ENCODE measurements around the gene XK.
"Not testable (repeated sequence)": the region's sequence is repeated elsewhere in the genome, so short reads cannot be mapped to it uniquely, and the experiment has no call there.

The XK gene

GRCh38 chrX:37759351-37759750 is 73.8 kb downstream of the XK start:
- no peak for DNase-seq

GRCh38 chrX:37759878-37760418 is 74.4 kb downstream of the XK start:
- no peak for DNase-seq

DNA sequence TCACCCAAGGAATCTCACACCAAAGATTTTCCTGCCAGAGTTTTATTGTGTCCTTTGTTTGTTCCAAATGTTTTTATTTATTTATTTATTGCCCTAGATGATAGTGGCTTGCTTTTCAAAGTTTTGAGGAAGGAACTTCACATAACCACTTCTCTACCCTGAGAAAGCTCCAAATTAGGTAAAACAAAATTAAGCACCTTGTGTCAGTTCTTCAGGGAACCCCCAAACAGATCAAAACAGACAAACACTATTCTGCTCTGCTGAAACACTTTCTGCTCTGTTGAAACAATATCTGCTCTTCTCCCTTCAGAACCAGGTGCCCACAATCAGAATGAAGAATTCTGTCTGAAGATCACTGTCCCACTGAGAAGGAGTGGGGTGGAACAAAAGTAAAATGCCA is 77.8 kb downstream of the XK start:
- no peak for DNase-seq

DNA sequence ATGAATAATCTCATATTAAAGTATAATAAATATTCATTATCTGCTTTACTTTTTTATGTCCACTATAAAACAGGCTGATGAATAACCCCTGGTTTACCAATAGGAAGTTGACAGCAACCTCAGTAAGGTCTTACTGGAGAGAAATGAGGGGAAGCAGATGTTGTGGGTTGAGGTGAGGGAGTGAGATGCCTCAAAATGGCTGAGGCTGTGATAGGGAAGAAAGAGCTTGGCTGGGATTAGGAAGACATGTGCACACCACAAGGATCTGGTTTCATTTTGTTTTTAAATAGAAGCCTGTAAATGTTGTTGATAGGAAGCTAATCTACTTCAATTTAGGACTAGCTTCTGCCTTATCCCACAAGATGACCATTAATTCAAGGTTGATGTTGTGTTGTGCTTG is 79.9 kb downstream of the XK start:
- DNase-seq: no peak

DNA sequence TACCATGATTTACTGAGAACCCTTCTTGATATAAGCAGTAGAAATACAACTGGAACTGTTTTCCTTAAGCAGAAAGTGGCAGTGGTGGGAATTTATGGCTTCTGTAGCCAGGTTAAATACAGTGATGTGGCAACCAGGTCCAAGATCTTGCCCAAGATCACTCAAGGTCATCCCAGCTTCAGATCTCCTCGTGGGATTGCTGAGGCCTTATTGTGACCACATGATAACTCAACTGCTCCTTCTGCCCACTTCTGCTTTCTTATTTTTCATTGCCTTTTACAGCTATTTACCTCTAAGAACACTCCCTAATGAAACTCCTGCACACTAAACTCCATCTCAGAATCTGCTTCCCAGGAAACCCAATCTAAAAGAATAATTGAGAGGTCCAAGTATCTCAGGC is 81.8 kb downstream of the XK start:
- no peak for DNase-seq

- DNase-seq: not testable (repeated sequence)
Measured at GRCh38 chrX:37768866-37769265, 83.3 kb downstream of the XK start.

GRCh38 chrX:37776283-37776986 is 90.8 kb downstream of the XK start:
- DNase-seq: no peak

DNA sequence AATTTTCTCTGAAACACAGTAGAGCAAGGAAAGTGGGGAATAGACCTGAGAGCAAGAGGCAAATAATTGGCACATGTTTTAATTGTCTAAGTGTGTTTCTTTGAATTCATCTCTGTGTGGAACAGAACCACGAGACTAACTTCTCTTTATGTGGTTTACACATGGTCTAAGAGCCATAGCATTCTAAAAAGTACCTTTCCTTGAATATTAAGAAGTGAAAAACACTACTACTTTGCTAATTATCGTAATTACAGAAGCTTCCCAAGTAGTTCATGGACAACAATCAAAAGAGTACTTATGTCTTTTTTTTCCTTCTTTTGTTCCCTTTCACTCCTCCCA is 91.4 kb downstream of the XK start:
- DNase-seq: no peak

DNA sequence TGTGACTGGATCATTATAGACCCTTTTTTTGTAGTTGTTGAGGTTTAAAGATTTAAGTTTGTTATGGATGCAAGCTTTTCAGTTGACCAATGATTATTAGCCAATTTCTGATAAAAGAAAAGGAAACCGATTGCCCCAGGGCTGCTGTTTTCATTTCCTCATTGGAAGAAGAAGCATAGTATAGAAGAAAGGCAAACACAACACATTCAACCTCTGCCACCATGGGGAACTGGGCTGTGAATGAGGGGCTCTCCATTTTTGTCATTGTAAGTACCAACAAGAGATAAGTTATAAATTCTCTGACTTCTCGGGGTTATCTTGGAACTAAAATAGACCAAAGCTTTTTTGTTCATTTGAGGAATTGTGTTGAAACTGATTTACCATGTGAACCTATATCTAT is 94.3 kb downstream of the XK start, which contains the start of gene CYBB:
Gene CYBB (plus strand): TSS at position 203 of the 400 bp plus-strand sequence. CDS start 19 bp downstream, at position 222.
- DNase-seq: no peak

DNA sequence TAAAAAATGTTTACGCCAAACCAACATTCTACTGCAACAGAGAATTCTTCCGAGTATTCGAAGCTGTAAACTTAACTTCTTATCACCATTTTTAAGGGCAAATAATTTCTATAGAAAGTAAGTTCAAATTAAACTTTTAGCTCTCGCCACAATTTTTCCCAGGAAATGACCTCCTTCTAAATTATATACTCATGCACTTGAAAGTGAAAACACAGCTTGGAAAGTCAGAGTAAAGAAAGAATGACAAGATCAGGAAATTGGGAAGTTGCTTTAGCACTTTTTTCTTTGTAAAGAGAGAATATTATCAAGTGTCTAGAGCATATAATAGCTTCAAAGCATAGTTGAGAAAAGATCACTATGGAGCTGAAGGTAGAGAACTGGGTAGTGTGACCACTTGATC is 95.5 kb downstream of the XK start:
- no peak for DNase-seq

All from NCI-H1694 treated with DMSO at 0.1 percent for 48 hours (cell line).